K562 (cell line): ENCODE results near the gene NXT1. TPM values are rescaled to one million over a fixed set of nuclear protein-coding genes. Genes with fewer than 3 reads are reported as not detected.
A peak's percentile ranks its signal among the peaks of the same experiment; 100 is the strongest.

Experiments used
- CAMTA2 ChIP-seq: fragments of 250-450 bp; sonication (Bioruptor Pico); conservative IDR thresholded peaks from 2 replicates; pipeline ENCODE4 v1.5.1; 2022
- CBX2 ChIP-seq: fragments of 200-600 bp; sonication (generic); IDR thresholded peaks from one replicate; pipeline ENCODE4 v1.6.1; 2012; ENCODE audit warnings: mild to moderate bottlenecking, low read length, inconsistent platforms; ENCODE audit not compliant: insufficient read depth, poor library complexity, severe bottlenecking
- CHD1 ChIP-seq: fragments of 200-600 bp; sonication (generic); IDR thresholded peaks from one replicate; pipeline ENCODE4 v1.6.1; 2012; ENCODE audit warnings: mild to moderate bottlenecking, moderate library complexity, low read length, inconsistent platforms
- CSDE1 ChIP-seq, 2 experiments: fragments of 450-650 bp; IDR thresholded peaks; 2 replicates each; pipeline ENCODE4 v1.6.1; 2016; ENCODE audit warnings: mild to moderate bottlenecking in 1 of 2
- E2F5 ChIP-seq: sonication (generic); formaldehyde crosslinking; IDR thresholded peaks from 2 replicates; pipeline ENCODE4 v1.8.0; 2022; ENCODE audit warnings: mild to moderate bottlenecking, missing genetic modification reagents
- HMG20A ChIP-seq: fragments of 450-650 bp; formaldehyde crosslinking; conservative IDR thresholded peaks from 2 replicates; pipeline ENCODE4 v1.4.0; 2020; ENCODE audit warnings: mild to moderate bottlenecking, mixed read lengths
- KDM2B ChIP-seq: fragments of 250-450 bp; sonication (Bioruptor Pico); IDR thresholded peaks from 2 replicates; pipeline ENCODE4 v1.8.0; 2021; ENCODE audit warnings: mild to moderate bottlenecking, moderate library complexity
- MECOM ChIP-seq: fragments of 250-450 bp; sonication (Bioruptor Pico); IDR thresholded peaks from 2 replicates; pipeline ENCODE4 v1.8.0; 2022; ENCODE audit warnings: inconsistent platforms
- PHB ChIP-seq: fragments of 250-450 bp; sonication (Bioruptor Pico); IDR thresholded peaks from 2 replicates; pipeline ENCODE4 v1.5.0; 2021
- PPARD ChIP-seq: fragments of 250-450 bp; sonication (Bioruptor Pico); IDR thresholded peaks from 2 replicates; pipeline ENCODE4 v1.8.0; 2022; ENCODE audit warnings: inconsistent platforms, mild to moderate bottlenecking, moderate library complexity
- RBM25 ChIP-seq: fragments of 200-400 bp; formaldehyde crosslinking; IDR thresholded peaks from 2 replicates; pipeline ENCODE4 v1.6.1; 2018; ENCODE audit warnings: low read length, low read depth, moderate library complexity; ENCODE audit not compliant: severe bottlenecking
- ZBTB40 ChIP-seq, 2 experiments: fragments of 450-650 bp in 1 of 2; sonication (generic) in 1 of 2; formaldehyde crosslinking in 1 of 2; IDR thresholded peaks; 2 replicates each; pipeline versions ENCODE4 v1.7.1 to v1.9.0; 2016 to 2022; ENCODE audit warnings: inconsistent platforms in 1 of 2, mild to moderate bottlenecking in 1 of 2, missing genetic modification reagents in 1 of 2
- ZNF165 ChIP-seq: fragments of 250-450 bp; sonication (Bioruptor Pico); IDR thresholded peaks from 2 replicates; pipeline ENCODE4 v1.4.0; 2020; ENCODE audit warnings: borderline replicate concordance
- ZNF253 ChIP-seq: fragments of 250-450 bp; sonication (Bioruptor Pico); conservative IDR thresholded peaks from 2 replicates; pipeline ENCODE4 v1.6.1; 2021; ENCODE audit warnings: mild to moderate bottlenecking
- ZNF436 ChIP-seq: fragments of 250-450, 450-650 bp; sonication (Bioruptor Pico); formaldehyde crosslinking; IDR thresholded peaks from 2 replicates; pipeline ENCODE4 v1.7.0; 2020; ENCODE audit warnings: mild to moderate bottlenecking
- ZNF512 ChIP-seq: IDR thresholded peaks from 2 replicates; pipeline ENCODE4 v1.6.1; 2016; ENCODE audit warnings: missing genetic modification characterization, missing compliant biosample characterization
- polyA plus RNA-seq, 8 experiments: library from polyadenylated mRNA; depleted of rRNA in 4 of 8; stranded (reverse) in 5 of 8; unstranded in 3 of 8; fragments of >200 nt; fragmentation: Nextera tagmentation in 2 of 8; fragmentation: Illumina TruSeq in 1 of 8; extraction: Ambion mirVana in 2 of 8; extraction: Trizol in 1 of 8; gene quantifications; 2 replicates each; pipeline versions ENCODE4 v1.2.1 to v1.2.3, GENCODE V29; 2011 to 2014; ENCODE audit warnings: inconsistent platforms in 1 of 8, missing spikeins in 1 of 8
- total RNA-seq, 7 experiments: library from RNA; depleted of rRNA in 6 of 7; stranded (reverse); fragments of >200 nt in 6 of 7; fragmentation: Illumina TruSeq in 2 of 7; extraction: Trizol in 2 of 7; gene quantifications; 2 replicates each; pipeline versions ENCODE4 v1.2.1 to v1.2.3, GENCODE V29; 2011 to 2021; ENCODE audit warnings: low replicate concordance in 1 of 7

The NXT1 gene
- total and polyA plus RNA-seq, 9 of the 15 experiments (the other 6 are each of a cell fraction or from before 2014, with no cell fraction given), result 7.7 to 50.9 (median 35.6) TPM

GRCh38 chr20:23361476-23362391 is 11.1 kb downstream of the NXT1 start, which contains the start of gene GZF1 (continued):
- TF ChIP-seq E2F5 (CRISPR knock-in tag) (no peak), CSDE1 (IDR thresholded peaks at IDR 0.05) (no peak; a peak in 1 of 4 replicates), ZNF436 (CRISPR knock-in tag) (no peak), CBX2 (no peak), CAMTA2 (no peak), RBM25 (peak; percentile 84), CHD1 (peak; percentile 59), HMG20A (CRISPR knock-in tag) (no peak), MECOM (CRISPR knock-in tag) (no peak), ZBTB40 (IDR thresholded peaks at IDR 0.05) (peak; percentile 73), ZBTB40 (CRISPR knock-in tag; IDR thresholded peaks at IDR 0.05) (no peak), KDM2B (CRISPR knock-in tag) (peak; percentile 65; the same call in 1 of the 2 replicates), ZNF165 (no peak), ZNF512 (tag) (no peak), PPARD (CRISPR knock-in tag) (no peak), PHB (CRISPR knock-in tag) (no peak), ZNF253 (CRISPR knock-in tag) (no peak)
